ENCODE measurements around the gene TMEM200B.
"Not testable (repeated sequence)": the region's sequence is repeated elsewhere in the genome, so short reads cannot be mapped to it uniquely, and the experiment has no call there.

Gene TMEM200B

DNA sequence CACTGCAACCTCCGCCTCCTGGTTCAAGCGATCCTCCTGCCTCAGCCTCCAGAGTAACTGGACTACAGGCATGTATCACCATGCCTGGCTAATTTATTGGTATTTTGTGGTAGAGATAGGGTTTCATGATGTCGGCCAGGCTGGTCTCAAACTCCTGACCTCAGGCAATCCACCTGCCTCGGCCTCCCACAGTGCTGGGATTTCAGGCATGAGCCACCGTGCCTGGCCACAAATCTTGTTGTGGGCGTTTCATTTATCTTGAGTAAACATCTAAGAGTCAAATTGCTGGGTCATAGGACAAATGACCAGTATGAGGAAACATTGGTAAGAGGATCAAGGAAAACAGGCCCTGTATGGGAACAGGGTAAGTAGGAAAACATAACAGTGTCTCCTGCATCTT, 17.9 kb downstream of the TMEM200B start:
- Histone ChIP-seq H3K9me3 (ENCODE audit: control insufficient read depth, insufficient read depth, low read depth, low read length) (no peaks in the 10 kb centered on the region), H3K27me3 (ENCODE audit: control insufficient read depth, insufficient read depth, low read length) (no peaks in the 10 kb centered on the region), H3K27ac (ENCODE audit: low read depth, low read length) (no peak overlapping the region), H3K9ac (ENCODE audit: low read length) (no peak overlapping the region), H3K4me3 (ENCODE audit: low read depth, low read length) (no peak overlapping the region), H3K36me3 (ENCODE audit: control insufficient read depth, insufficient read depth, low read length) (peaks cover 8% of the 10 kb centered on the region), H3K4me1 (ENCODE audit: control insufficient read depth, insufficient read depth, low read length) (no peaks in the 10 kb centered on the region)

- peaks cover 9% of the 10 kb centered on the region; the same call in 1 of the 2 replicates for H3K4me1 ChIP-seq (ENCODE audit: control insufficient read depth, insufficient read depth, low read length)
- H3K36me3 ChIP-seq (ENCODE audit: control insufficient read depth, insufficient read depth, low read length) = peaks cover 19% of the 10 kb centered on the region
- H3K27me3 ChIP-seq (ENCODE audit: control insufficient read depth, insufficient read depth, low read length) = no peaks in the 10 kb centered on the region
- H3K27ac ChIP-seq (ENCODE audit: low read depth, low read length) = no peak overlapping the region
- no peak overlapping the region for H3K9ac ChIP-seq (ENCODE audit: low read length)
- H3K4me3 ChIP-seq (ENCODE audit: low read depth, low read length) = no peak overlapping the region
- no peaks in the 10 kb centered on the region for H3K9me3 ChIP-seq (ENCODE audit: control insufficient read depth, insufficient read depth, low read depth, low read length)
Observed at GRCh38 chr1:29100487-29100886, 23.2 kb downstream of the TMEM200B start.

DNA sequence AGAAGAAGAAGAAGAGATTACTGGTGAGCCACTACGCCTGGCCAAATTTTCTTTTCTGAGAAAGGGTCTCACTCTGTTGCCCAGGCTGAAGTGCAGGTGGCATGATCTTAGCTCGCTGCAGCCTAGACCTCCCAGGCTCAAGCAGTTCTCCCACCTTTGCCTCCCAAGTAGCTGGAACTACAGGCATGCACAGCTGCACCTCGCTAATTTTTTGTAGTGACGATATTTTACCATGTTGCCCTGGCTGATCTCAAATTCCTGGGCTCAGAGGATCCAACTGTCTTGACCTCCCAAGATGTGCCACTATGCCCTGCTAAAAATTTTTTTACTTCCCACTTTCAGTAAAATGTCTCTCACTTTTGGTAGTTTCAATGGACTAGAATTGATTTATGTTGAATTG, 24.4 kb downstream of the TMEM200B start:
- H3K9ac ChIP-seq (ENCODE audit: low read length) = no peak overlapping the region
- H3K9me3 ChIP-seq (ENCODE audit: control insufficient read depth, insufficient read depth, low read depth, low read length) = no peaks in the 10 kb centered on the region
- H3K4me1 ChIP-seq (ENCODE audit: control insufficient read depth, insufficient read depth, low read length) = peaks cover 9% of the 10 kb centered on the region; the same call in 1 of the 2 replicates
- no peaks in the 10 kb centered on the region for H3K27me3 ChIP-seq (ENCODE audit: control insufficient read depth, insufficient read depth, low read length)
- H3K36me3 ChIP-seq (ENCODE audit: control insufficient read depth, insufficient read depth, low read length) = peaks cover 21% of the 10 kb centered on the region
- H3K27ac ChIP-seq (ENCODE audit: low read depth, low read length) = no peak overlapping the region
- H3K4me3 ChIP-seq (ENCODE audit: low read depth, low read length) = no peak overlapping the region

- Histone ChIP-seq H3K36me3 (ENCODE audit: control insufficient read depth, insufficient read depth, low read length) (peaks cover 21% of the 10 kb centered on the region), H3K9me3 (ENCODE audit: control insufficient read depth, insufficient read depth, low read depth, low read length) (no peaks in the 10 kb centered on the region), H3K4me1 (ENCODE audit: control insufficient read depth, insufficient read depth, low read length) (peaks cover 9% of the 10 kb centered on the region; the same call in 1 of the 2 replicates), H3K9ac (ENCODE audit: low read length) (no peak overlapping the region), H3K27ac (ENCODE audit: low read depth, low read length) (no peak overlapping the region), H3K4me3 (ENCODE audit: low read depth, low read length) (no peak overlapping the region), H3K27me3 (ENCODE audit: control insufficient read depth, insufficient read depth, low read length) (no peaks in the 10 kb centered on the region)
Observed at GRCh38 chr1:29096231-29096886, 27.3 kb downstream of the TMEM200B start.

DNA sequence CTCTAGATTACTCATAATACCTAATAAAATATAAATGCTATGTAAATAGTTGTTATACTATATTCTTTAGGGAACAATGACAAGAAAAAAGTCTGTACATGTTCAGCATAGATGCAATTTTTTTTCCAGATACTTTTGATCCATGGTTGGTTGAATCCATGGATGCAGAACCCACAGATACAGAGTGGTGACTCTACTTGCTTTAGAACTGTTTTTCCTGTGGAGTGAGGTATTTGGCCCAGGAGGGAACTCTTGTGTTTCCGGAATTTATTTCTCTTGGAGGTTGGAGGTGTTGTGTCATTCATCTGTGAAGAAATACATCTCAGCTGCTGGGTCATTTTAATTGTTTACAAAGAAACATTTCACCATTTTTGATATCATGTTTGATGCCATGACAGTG, 28.7 kb downstream of the TMEM200B start:
- no peak overlapping the region for H3K9ac ChIP-seq (ENCODE audit: low read length)
- H3K4me1 ChIP-seq (ENCODE audit: control insufficient read depth, insufficient read depth, low read length) = peaks cover 9% of the 10 kb centered on the region; the same call in 1 of the 2 replicates
- H3K36me3 ChIP-seq (ENCODE audit: control insufficient read depth, insufficient read depth, low read length) = peaks cover 16% of the 10 kb centered on the region
- H3K4me3 ChIP-seq (ENCODE audit: low read depth, low read length) = no peak overlapping the region
- no peak overlapping the region for H3K27ac ChIP-seq (ENCODE audit: low read depth, low read length)
- no peaks in the 10 kb centered on the region for H3K9me3 ChIP-seq (ENCODE audit: control insufficient read depth, insufficient read depth, low read depth, low read length)
- H3K27me3 ChIP-seq (ENCODE audit: control insufficient read depth, insufficient read depth, low read length) = no peaks in the 10 kb centered on the region

GRCh38 chr1:29094433-29094832, 29.3 kb downstream of the TMEM200B start:
- no peak overlapping the region for H3K27ac ChIP-seq (ENCODE audit: low read depth, low read length)
- H3K27me3 ChIP-seq (ENCODE audit: control insufficient read depth, insufficient read depth, low read length) = no peaks in the 10 kb centered on the region
- H3K4me1 ChIP-seq (ENCODE audit: control insufficient read depth, insufficient read depth, low read length) = peaks cover 9% of the 10 kb centered on the region; the same call in 1 of the 2 replicates
- H3K9me3 ChIP-seq (ENCODE audit: control insufficient read depth, insufficient read depth, low read depth, low read length) = no peaks in the 10 kb centered on the region
- H3K4me3 ChIP-seq (ENCODE audit: low read depth, low read length) = no peak overlapping the region
- peaks cover 11% of the 10 kb centered on the region for H3K36me3 ChIP-seq (ENCODE audit: control insufficient read depth, insufficient read depth, low read length)
- no peak overlapping the region for H3K9ac ChIP-seq (ENCODE audit: low read length)

DNA sequence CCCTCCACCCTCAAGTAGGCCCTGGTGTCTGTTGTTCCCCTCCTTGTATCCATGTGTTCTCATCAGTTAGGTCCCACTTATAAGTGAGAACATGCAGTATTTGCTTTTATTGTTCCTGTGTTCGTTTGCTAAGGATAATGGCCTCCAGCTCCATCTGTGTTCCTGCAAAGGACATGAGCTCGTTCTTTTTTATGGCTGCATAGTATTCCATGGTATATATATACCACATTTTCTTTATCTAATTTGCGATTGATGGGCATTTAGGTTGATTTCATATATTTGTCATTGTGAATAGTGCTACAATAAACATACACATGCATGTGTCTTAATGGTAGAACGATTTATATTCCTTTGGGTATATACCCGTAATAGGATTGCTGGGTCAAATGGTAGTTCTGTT, 31.0 kb downstream of the TMEM200B start:
- H3K27me3 ChIP-seq (ENCODE audit: control insufficient read depth, insufficient read depth, low read length); H3K9ac ChIP-seq (ENCODE audit: low read length); H3K9me3 ChIP-seq (ENCODE audit: control insufficient read depth, insufficient read depth, low read depth, low read length); H3K4me3 ChIP-seq (ENCODE audit: low read depth, low read length); H3K36me3 ChIP-seq (ENCODE audit: control insufficient read depth, insufficient read depth, low read length); H3K4me1 ChIP-seq (ENCODE audit: control insufficient read depth, insufficient read depth, low read length); H3K27ac ChIP-seq (ENCODE audit: low read depth, low read length): not testable (repeated sequence)

- Histone ChIP-seq H3K27me3 (ENCODE audit: control insufficient read depth, insufficient read depth, low read length) (no peaks in the 10 kb centered on the region), H3K4me3 (ENCODE audit: low read depth, low read length) (no peak overlapping the region), H3K27ac (ENCODE audit: low read depth, low read length) (no peak overlapping the region), H3K36me3 (ENCODE audit: control insufficient read depth, insufficient read depth, low read length) (0 out of 2 replicates have a peak, but pooled peaks cover 3% of the 10 kb centered on the region), H3K9me3 (ENCODE audit: control insufficient read depth, insufficient read depth, low read depth, low read length) (no peaks in the 10 kb centered on the region), H3K4me1 (ENCODE audit: control insufficient read depth, insufficient read depth, low read length) (no peaks in the 10 kb centered on the region), H3K9ac (ENCODE audit: low read length) (no peak overlapping the region)
Observed at GRCh38 chr1:29090937-29091618, 32.6 kb downstream of the TMEM200B start.

DNA sequence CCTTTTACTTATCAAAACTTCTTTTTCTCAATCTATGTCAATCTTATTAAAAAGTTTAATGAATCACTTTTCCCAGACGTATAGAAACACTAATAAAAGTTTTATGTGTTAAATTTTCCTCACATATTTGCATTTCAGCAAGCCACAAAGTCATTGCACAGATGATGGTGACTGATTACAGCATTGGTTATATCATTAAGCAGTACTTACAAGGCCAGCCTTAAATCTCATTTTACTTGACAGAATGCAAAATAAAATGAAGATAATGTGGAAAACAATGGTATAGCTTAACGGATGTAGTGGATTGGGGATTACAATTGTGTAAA, 39.5 kb downstream of the TMEM200B start:
- H3K4me1 ChIP-seq (ENCODE audit: control insufficient read depth, insufficient read depth, low read length) = 0 out of 2 replicates have a peak, but pooled peaks cover 3% of the 10 kb centered on the region
- H3K9ac ChIP-seq (ENCODE audit: low read length) = no peak overlapping the region
- H3K9me3 ChIP-seq (ENCODE audit: control insufficient read depth, insufficient read depth, low read depth, low read length) = no peaks in the 10 kb centered on the region
- no peaks in the 10 kb centered on the region for H3K36me3 ChIP-seq (ENCODE audit: control insufficient read depth, insufficient read depth, low read length)
- no peak overlapping the region for H3K4me3 ChIP-seq (ENCODE audit: low read depth, low read length)
- no peak overlapping the region for H3K27ac ChIP-seq (ENCODE audit: low read depth, low read length)
- no peaks in the 10 kb centered on the region for H3K27me3 ChIP-seq (ENCODE audit: control insufficient read depth, insufficient read depth, low read length)

- Histone ChIP-seq H3K27me3 (ENCODE audit: control insufficient read depth, insufficient read depth, low read length) (no peaks in the 10 kb centered on the region), H3K4me3 (ENCODE audit: low read depth, low read length) (no peak overlapping the region), H3K4me1 (ENCODE audit: control insufficient read depth, insufficient read depth, low read length) (0 out of 2 replicates have a peak, but pooled peaks cover 3% of the 10 kb centered on the region), H3K9ac (ENCODE audit: low read length) (no peak overlapping the region), H3K9me3 (ENCODE audit: control insufficient read depth, insufficient read depth, low read depth, low read length) (no peaks in the 10 kb centered on the region), H3K36me3 (ENCODE audit: control insufficient read depth, insufficient read depth, low read length) (no peaks in the 10 kb centered on the region), H3K27ac (ENCODE audit: low read depth, low read length) (no peak overlapping the region)
Observed at GRCh38 chr1:29083317-29084195, 40.1 kb downstream of the TMEM200B start.

- Histone ChIP-seq H3K36me3 (ENCODE audit: control insufficient read depth, insufficient read depth, low read length) (no peaks in the 10 kb centered on the region), H3K9me3 (ENCODE audit: control insufficient read depth, insufficient read depth, low read depth, low read length) (no peaks in the 10 kb centered on the region), H3K9ac (ENCODE audit: low read length) (no peak overlapping the region), H3K4me1 (ENCODE audit: control insufficient read depth, insufficient read depth, low read length) (0 out of 2 replicates have a peak, but pooled peaks cover 3% of the 10 kb centered on the region), H3K27ac (ENCODE audit: low read depth, low read length) (no peak overlapping the region), H3K4me3 (ENCODE audit: low read depth, low read length) (no peak overlapping the region), H3K27me3 (ENCODE audit: control insufficient read depth, insufficient read depth, low read length) (no peaks in the 10 kb centered on the region)
Observed at GRCh38 chr1:29082519-29082918, 41.2 kb downstream of the TMEM200B start.
